Measurements from ENCODE around the gene SIRT3.

DNA sequence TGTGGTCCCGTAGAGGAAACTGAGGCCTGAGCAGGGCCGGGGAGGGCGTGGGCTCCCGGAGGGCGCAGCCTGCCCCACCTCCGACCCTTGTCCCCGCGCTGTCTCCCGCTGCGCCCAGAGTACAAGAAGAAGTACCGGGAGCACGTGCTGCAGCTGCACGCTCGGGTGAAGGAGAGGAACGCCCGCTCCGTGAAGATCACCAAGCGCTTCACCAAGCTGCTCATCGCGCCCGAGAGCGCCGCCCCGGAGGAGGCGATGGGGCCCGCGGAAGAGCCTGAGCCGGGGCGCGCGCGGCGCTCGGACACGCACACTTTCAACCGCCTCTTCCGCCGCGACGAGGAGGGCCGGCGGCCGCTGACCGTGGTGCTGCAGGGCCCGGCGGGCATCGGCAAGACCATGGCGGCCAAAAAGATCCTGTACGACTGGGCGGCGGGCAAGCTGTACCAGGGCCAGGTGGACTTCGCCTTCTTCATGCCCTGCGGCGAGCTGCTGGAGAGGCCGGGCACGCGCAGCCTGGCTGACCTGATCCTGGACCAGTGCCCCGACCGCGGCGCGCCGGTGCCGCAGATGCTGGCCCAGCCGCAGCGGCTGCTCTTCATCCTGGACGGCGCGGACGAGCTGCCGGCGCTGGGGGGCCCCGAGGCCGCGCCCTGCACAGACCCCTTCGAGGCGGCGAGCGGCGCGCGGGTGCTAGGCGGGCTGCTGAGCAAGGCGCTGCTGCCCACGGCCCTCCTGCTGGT, 44.0 kb upstream of the SIRT3 start:
- TF ChIP-seq, protein P1, sequence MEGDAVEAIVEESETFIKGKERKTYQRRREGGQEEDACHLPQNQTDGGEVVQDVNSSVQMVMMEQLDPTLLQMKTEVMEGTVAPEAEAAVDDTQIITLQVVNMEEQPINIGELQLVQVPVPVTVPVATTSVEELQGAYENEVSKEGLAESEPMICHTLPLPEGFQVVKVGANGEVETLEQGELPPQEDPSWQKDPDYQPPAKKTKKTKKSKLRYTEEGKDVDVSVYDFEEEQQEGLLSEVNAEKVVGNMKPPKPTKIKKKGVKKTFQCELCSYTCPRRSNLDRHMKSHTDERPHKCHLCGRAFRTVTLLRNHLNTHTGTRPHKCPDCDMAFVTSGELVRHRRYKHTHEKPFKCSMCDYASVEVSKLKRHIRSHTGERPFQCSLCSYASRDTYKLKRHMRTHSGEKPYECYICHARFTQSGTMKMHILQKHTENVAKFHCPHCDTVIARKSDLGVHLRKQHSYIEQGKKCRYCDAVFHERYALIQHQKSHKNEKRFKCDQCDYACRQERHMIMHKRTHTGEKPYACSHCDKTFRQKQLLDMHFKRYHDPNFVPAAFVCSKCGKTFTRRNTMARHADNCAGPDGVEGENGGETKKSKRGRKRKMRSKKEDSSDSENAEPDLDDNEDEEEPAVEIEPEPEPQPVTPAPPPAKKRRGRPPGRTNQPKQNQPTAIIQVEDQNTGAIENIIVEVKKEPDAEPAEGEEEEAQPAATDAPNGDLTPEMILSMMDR (conservative IDR thresholded peaks at IDR 0.05; ENCODE audit: low read length) = no peak
- TF ChIP-seq EZH2phosphoT487 (IDR thresholded peaks at IDR 0.05; ENCODE audit: borderline replicate concordance) = no peak

Measured in Loucy (cell line).